Mesenchymal stem cell (in vitro differentiated cells and primary cell): ENCODE results near the gene STRN3.

ENCODE experiments used
- DNase-seq: peaks from one replicate; pipeline ENCODE4 v3.0.0-alpha.2; 2013
- H2AFZ ChIP-seq: one replicate; pipeline ENCODE4 v1.6.1; 2013; ENCODE audit warnings: low read depth, mild to moderate bottlenecking, control low read depth, inconsistent platforms, low read length, moderate library complexity
- H2AK5ac ChIP-seq: 2 replicates; pipeline ENCODE4 v1.6.1; 2013; ENCODE audit warnings: low read length, moderate library complexity, mild to moderate bottlenecking, inconsistent platforms; ENCODE audit not compliant: severe bottlenecking
- H2BK120ac ChIP-seq: one replicate; pipeline ENCODE4 v1.6.1; 2013; ENCODE audit warnings: low read depth, mild to moderate bottlenecking, inconsistent platforms, low read length, moderate library complexity
- H2BK12ac ChIP-seq, 2 experiments: one replicate each; pipeline ENCODE4 v1.6.1; 2013; ENCODE audit warnings: inconsistent platforms in 2 of 2, low read length in 2 of 2, mild to moderate bottlenecking in 2 of 2, moderate library complexity in 2 of 2, control low read depth in 1 of 2
- H2BK15ac ChIP-seq: one replicate; pipeline ENCODE4 v1.6.1; 2013; ENCODE audit warnings: mild to moderate bottlenecking, low read depth, inconsistent platforms; ENCODE audit not compliant: poor library complexity, severe bottlenecking
- H2BK5ac ChIP-seq: 2 replicates; pipeline ENCODE4 v1.6.1; 2013; ENCODE audit warnings: low read depth, mild to moderate bottlenecking, low read length, control low read depth, inconsistent platforms; ENCODE audit not compliant: poor library complexity, severe bottlenecking
- H3K14ac ChIP-seq, 2 experiments: one replicate each; pipeline ENCODE4 v1.6.1; 2013; ENCODE audit warnings: inconsistent platforms in 2 of 2, low read length in 2 of 2, control low read depth in 1 of 2, mild to moderate bottlenecking in 1 of 2, moderate library complexity in 1 of 2
- H3K18ac ChIP-seq, 2 experiments: one replicate each; pipeline ENCODE4 v1.6.1; 2013; ENCODE audit warnings: inconsistent platforms in 2 of 2, low read length in 2 of 2, control low read depth in 1 of 2, low read depth in 1 of 2, mild to moderate bottlenecking in 1 of 2
- H3K23ac ChIP-seq, 2 experiments: one replicate each; pipeline ENCODE4 v1.6.1; 2013; ENCODE audit warnings: inconsistent platforms in 2 of 2, low read length in 2 of 2, mild to moderate bottlenecking in 2 of 2, moderate library complexity in 2 of 2, control low read depth in 1 of 2
- H3K27ac ChIP-seq: 2 replicates; pipeline ENCODE4 v1.5.1; 2013; ENCODE audit warnings: mild to moderate bottlenecking, moderate library complexity, low read length, control low read depth, inconsistent platforms; ENCODE audit not compliant: poor library complexity, severe bottlenecking
- H3K27me3 ChIP-seq, 2 experiments: 2 replicates each; pipeline versions ENCODE4 v1.6.1 to v1.7.0; 2013; ENCODE audit warnings: low read length in 2 of 2, mild to moderate bottlenecking in 2 of 2, moderate library complexity in 2 of 2, control low read depth in 1 of 2, inconsistent platforms in 1 of 2; ENCODE audit not compliant: control insufficient read depth in 1 of 2, insufficient read depth in 1 of 2
- H3K36me3 ChIP-seq, 2 experiments: 2 replicates each; pipeline versions ENCODE4 v1.6.1 to v1.7.0; 2013; ENCODE audit warnings: low read length in 2 of 2, control low read depth in 1 of 2, inconsistent platforms in 1 of 2, low read depth in 1 of 2, mild to moderate bottlenecking in 1 of 2; ENCODE audit not compliant: insufficient read depth in 2 of 2, control insufficient read depth in 1 of 2
- H3K4ac ChIP-seq, 2 experiments: one replicate each; pipeline ENCODE4 v1.6.1; 2013; ENCODE audit warnings: inconsistent platforms in 2 of 2, low read length in 2 of 2, mild to moderate bottlenecking in 2 of 2, moderate library complexity in 2 of 2, control low read depth in 1 of 2, low read depth in 1 of 2
- H3K4me1 ChIP-seq: 2 replicates; pipeline ENCODE4 v1.6.1; 2013; ENCODE audit warnings: low read depth, low read length, control low read depth; ENCODE audit not compliant: control insufficient read depth, insufficient read depth
- H3K4me2 ChIP-seq: 2 replicates; pipeline ENCODE4 v1.6.1; 2013; ENCODE audit warnings: low read length, mild to moderate bottlenecking, inconsistent platforms; ENCODE audit not compliant: poor library complexity, severe bottlenecking
- H3K4me3 ChIP-seq, 2 experiments: 2 replicates each; pipeline versions ENCODE4 v1.5.1 to v1.7.0; 2013; ENCODE audit warnings: low read length in 2 of 2, mild to moderate bottlenecking in 2 of 2, control low read depth in 1 of 2, low read depth in 1 of 2; ENCODE audit not compliant: insufficient read depth in 1 of 2
- H3K79me1 ChIP-seq: replicated peaks from 2 replicates; pipeline ENCODE4 v1.6.1; 2013; ENCODE audit warnings: mild to moderate bottlenecking, control low read depth, low read length, inconsistent platforms; ENCODE audit not compliant: poor library complexity, severe bottlenecking
- H3K9ac ChIP-seq: 2 replicates; pipeline ENCODE4 v1.7.0; 2013; ENCODE audit warnings: mild to moderate bottlenecking, low read length, moderate library complexity
- H3K9me3 ChIP-seq: 2 replicates; pipeline ENCODE4 v1.7.0; 2013; ENCODE audit warnings: mild to moderate bottlenecking, low read length; ENCODE audit not compliant: control insufficient read depth
- H4K8ac ChIP-seq: one replicate; pipeline ENCODE4 v1.6.1; 2013; ENCODE audit warnings: inconsistent platforms, mild to moderate bottlenecking, low read length, moderate library complexity
- H4K91ac ChIP-seq: one replicate; pipeline ENCODE4 v1.6.1; 2013; ENCODE audit warnings: mild to moderate bottlenecking, low read length, inconsistent platforms
- WGBS: methylation state at CpG from one replicate; pipeline ENCODE4 v1.1.7; 2013; ENCODE audit warnings: mixed read lengths; 5-methylcytosine and 5-hydroxymethylcytosine counted together

Gene STRN3

DNA sequence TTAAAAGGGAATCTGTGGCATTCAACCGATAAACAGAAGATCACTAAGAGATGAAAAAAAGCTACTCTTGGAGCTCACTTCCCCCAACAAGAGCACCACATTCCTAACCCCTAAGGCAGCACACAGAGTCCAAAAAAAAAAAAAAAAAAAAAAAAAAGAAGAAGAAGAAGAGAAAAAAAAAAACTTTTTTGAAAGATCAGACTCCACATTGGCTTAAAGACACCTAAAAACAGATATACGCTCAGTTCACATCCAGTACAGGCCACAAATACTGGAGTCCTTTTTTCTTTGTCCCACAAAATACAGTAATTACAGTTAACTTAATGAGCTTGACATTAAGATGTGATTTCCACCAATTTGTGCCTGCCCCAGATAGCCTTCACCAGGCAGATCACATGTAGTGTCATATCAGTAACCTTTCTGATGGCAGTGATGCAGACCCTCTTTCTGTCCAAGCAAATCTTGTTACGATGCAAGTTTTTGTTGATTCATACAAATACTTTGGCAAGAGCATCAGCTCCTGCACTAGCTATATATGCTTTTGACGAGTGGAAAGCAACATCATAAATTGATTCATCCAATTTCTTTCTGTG is 131.2 kb downstream of the STRN3 start:
- Histone ChIP-seq H3K27me3 (no peaks in the 10 kb centered on the region), H3K23ac (no peak overlapping the region), H3K9ac (no peak overlapping the region), H3K4me2 (no peak overlapping the region), H3K79me1 (peaks cover 6% of the 10 kb centered on the region), H2BK12ac (no peak overlapping the region), H4K8ac (no peak overlapping the region), H4K91ac (no peak overlapping the region), H3K4me1 (no peaks in the 10 kb centered on the region), H3K4me3 (no peak overlapping the region), H3K4ac (no peak overlapping the region), H2BK15ac (no peak overlapping the region), H2BK5ac (no peak overlapping the region), H2BK120ac (no peak overlapping the region), H2AK5ac (no peak overlapping the region), H3K9me3 (no peaks in the 10 kb centered on the region), H3K27ac (no peak overlapping the region), H3K18ac (no peak overlapping the region), H3K14ac (no peak overlapping the region), H2AFZ (no peak overlapping the region), H3K36me3 (peaks cover 4 to 60% of the 10 kb centered on the region in 2 experiments)
- WGBS: 100% methylated on average over 2 of the region's 4 CpGs
- no peak for DNase-seq

DNA sequence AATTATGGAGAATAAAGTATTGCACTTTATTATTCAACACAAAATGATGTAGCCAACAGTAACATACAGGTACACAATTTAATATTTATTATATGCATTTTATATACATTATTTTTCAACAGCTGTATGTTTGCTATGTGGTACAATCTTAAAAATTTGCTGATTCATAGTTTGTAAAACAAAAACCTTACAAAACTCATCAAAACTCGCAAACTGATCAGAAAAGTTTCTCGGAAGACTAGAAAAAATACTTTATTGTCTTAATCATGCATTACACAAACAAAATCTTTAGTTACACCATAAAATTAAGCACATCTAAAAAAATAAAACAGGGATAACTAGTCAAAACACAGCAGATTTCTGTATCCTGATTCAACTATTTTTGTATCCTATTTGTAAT is 132.4 kb downstream of the STRN3 start:
- H3K9ac ChIP-seq: no peak overlapping the region
- 100% methylated on average over 2 of the region's 2 CpGs for WGBS
- H2BK5ac ChIP-seq: no peak overlapping the region
- H3K4ac ChIP-seq: no peak overlapping the region
- H3K79me1 ChIP-seq: peaks cover 4% of the 10 kb centered on the region
- no peak overlapping the region for H3K4me2 ChIP-seq
- DNase-seq: no peak
- H3K4me3 ChIP-seq: no peak overlapping the region
- no peak overlapping the region for H4K8ac ChIP-seq
- no peak overlapping the region for H3K23ac ChIP-seq
- no peak overlapping the region for H2AFZ ChIP-seq
- no peaks in the 10 kb centered on the region for H3K4me1 ChIP-seq
- H3K18ac ChIP-seq: no peak overlapping the region
- H2BK12ac ChIP-seq: no peak overlapping the region
- H3K36me3 ChIP-seq: peaks cover 3 to 64% of the 10 kb centered on the region in 2 experiments
- H3K14ac ChIP-seq: no peak overlapping the region
- H2BK15ac ChIP-seq: no peak overlapping the region
- H2AK5ac ChIP-seq: no peak overlapping the region
- no peaks in the 10 kb centered on the region for H3K9me3 ChIP-seq
- H3K27ac ChIP-seq: no peak overlapping the region
- no peak overlapping the region for H4K91ac ChIP-seq
- no peak overlapping the region for H2BK120ac ChIP-seq
- no peaks in the 10 kb centered on the region for H3K27me3 ChIP-seq

DNA sequence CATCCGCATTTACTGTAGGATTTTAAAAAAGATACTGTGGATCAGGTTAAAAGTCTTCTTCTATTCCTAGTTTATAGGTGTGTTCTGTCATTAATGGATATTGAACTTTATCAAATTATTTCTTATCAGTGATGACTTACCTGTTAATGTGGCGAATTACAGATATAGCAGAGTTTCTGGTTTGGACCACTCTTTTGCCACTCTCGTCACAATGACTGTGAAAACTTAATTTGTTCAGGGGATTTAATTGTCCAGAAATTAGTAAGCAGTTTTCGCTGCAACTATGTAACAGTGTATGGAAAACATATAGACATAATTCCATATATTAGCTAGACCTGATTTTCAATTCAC is 137.0 kb downstream of the STRN3 start:
- no peak for DNase-seq
- Histone ChIP-seq H3K4me3 (no peak overlapping the region), H3K23ac (no peak overlapping the region), H2BK5ac (no peak overlapping the region), H3K4me2 (no peak overlapping the region), H3K36me3 (peaks cover 6 to 34% of the 10 kb centered on the region in 2 experiments), H4K8ac (no peak overlapping the region), H3K4me1 (no peaks in the 10 kb centered on the region), H2BK120ac (no peak overlapping the region), H3K27ac (no peak overlapping the region), H3K9me3 (no peaks in the 10 kb centered on the region), H2AK5ac (no peak overlapping the region), H3K18ac (no peak overlapping the region), H3K9ac (no peak overlapping the region), H2AFZ (no peak overlapping the region), H3K14ac (no peak overlapping the region), H2BK12ac (no peak overlapping the region), H3K4ac (no peak overlapping the region), H3K79me1 (no peaks in the 10 kb centered on the region), H2BK15ac (no peak overlapping the region), H3K27me3 (no peaks in the 10 kb centered on the region), H4K91ac (no peak overlapping the region)
- WGBS: 50% methylated on average over 2 of the region's 4 CpGs

DNA sequence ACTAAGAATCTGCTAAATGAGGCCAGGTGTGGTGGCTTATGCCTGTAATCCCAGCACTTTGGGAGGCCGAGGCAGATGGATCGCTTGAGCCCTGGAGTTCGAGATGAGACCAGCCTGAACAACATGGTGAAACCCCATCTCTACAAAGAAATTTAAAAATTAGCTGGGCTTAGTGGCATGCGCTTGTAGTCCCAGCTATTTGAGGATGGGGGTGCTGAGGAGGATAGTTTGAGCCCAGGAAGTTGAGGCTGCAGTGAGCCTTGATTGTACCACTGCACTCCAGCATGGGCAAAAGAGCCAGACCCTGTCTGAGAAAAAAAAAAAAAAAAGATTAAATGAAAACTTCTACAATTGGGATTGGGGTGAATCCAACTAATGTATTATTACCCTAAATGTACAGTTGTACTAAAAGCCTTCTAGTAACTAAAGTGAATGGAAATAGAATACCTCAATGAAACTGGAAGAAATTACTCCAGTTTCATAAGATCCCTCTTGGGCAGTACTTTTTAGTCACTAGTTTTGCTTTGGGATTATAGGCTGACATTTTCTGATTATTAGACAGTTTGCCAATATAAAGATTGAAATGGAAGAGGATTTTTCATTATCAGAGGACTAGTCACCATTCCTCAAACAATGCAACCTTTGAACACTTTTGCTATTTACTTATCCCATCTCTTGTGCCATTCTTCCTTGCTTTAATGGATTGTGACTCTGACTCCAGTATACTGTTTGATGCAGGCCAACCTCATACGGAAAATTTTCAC is 137.5 kb downstream of the STRN3 start:
- Histone ChIP-seq H4K8ac (no peak overlapping the region), H3K4me1 (no peaks in the 10 kb centered on the region), H3K9me3 (no peaks in the 10 kb centered on the region), H3K9ac (no peak overlapping the region), H3K79me1 (no peaks in the 10 kb centered on the region), H3K36me3 (peaks cover 6 to 28% of the 10 kb centered on the region in 2 experiments), H3K4me2 (no peak overlapping the region), H3K27ac (no peak overlapping the region), H2BK12ac (no peak overlapping the region), H2AK5ac (no peak overlapping the region), H3K18ac (no peak overlapping the region), H2BK15ac (no peak overlapping the region), H2BK5ac (no peak overlapping the region), H3K14ac (no peak overlapping the region), H4K91ac (no peak overlapping the region), H3K27me3 (no peaks in the 10 kb centered on the region), H2BK120ac (no peak overlapping the region), H3K4ac (no peak overlapping the region), H3K4me3 (no peak overlapping the region), H2AFZ (no peak overlapping the region), H3K23ac (no peak overlapping the region)
- DNase-seq: no peak
- WGBS: 95% methylated on average over 4 of the region's 5 CpGs
